ENCODE results near the gene RFX4.

DNA sequence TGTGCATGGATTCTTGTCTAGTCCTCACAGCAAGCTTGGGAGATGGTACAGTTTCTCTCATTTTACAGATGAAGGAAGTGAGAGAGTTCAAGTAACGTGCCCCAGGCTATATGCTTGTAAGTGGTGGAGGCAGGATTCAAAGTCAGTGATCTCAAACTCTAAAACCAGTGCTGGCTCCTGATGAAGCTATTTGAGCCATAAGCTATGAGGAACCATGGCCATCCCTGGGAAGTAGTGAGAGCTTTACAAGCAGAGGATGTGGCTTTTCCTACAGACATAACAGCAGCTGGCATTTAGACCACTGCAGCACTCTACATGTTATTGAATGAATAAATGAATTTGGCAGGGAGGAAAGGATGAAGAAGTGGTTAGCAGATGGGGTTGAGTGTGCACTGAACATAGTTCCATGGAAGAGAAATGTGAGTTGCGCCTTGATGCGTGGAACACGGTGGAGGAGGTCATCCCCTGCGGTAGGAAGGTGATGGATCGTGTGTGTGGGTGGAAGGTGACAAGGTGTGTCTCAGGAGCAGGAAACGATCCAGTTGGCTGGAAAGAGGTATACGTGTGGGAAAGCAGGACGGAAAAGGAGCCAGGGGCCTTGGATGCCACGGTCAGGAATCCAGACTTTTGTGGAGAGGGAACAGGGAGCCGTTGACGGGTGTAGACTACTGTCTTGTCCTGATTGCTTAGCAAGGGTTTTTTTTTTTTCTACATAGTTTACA lies 65.2 kb downstream of the RFX4 start:
- TF ChIP-seq, protein P1, sequence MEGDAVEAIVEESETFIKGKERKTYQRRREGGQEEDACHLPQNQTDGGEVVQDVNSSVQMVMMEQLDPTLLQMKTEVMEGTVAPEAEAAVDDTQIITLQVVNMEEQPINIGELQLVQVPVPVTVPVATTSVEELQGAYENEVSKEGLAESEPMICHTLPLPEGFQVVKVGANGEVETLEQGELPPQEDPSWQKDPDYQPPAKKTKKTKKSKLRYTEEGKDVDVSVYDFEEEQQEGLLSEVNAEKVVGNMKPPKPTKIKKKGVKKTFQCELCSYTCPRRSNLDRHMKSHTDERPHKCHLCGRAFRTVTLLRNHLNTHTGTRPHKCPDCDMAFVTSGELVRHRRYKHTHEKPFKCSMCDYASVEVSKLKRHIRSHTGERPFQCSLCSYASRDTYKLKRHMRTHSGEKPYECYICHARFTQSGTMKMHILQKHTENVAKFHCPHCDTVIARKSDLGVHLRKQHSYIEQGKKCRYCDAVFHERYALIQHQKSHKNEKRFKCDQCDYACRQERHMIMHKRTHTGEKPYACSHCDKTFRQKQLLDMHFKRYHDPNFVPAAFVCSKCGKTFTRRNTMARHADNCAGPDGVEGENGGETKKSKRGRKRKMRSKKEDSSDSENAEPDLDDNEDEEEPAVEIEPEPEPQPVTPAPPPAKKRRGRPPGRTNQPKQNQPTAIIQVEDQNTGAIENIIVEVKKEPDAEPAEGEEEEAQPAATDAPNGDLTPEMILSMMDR (conservative IDR thresholded peaks at IDR 0.05) = no peak
- no peak for TF ChIP-seq ZFX (IDR thresholded peaks at IDR 0.05)

All from C4-2B (cell line).